ENCODE measurements around the gene TBX6. TPM values are rescaled to one million over a fixed set of nuclear protein-coding genes. Genes with fewer than 3 reads are reported as not detected.

The TBX6 gene
- total and polyA plus RNA-seq, 2 of the 4 experiments (the other 2 are of a cell fraction): 0.10 TPM; not detected in 1

GRCh38 chr16:30040221-30040620, 51.5 kb downstream of the TBX6 start:
- intact Hi-C loops (cut with micrococcal nuclease): no loop called here
- WGBS, 2 experiments (ENCODE audit: extremely low coverage in 2 of 2, insufficient read length in 1 of 2): no CpG with 5 or more reads among the region's 5 CpGs
- H3K4ac ChIP-seq (ENCODE audit: low read depth, low read length): no peak overlapping the region
- CTCF ChIA-PET: interaction anchor here (1.4 kb wide), 1 partner anchor 8 kb away, joined by 6 read pairs; no protein-coding TSS in a partner anchor
- no peak overlapping the region for H2BK120ac ChIP-seq (ENCODE audit: low read depth, low read length)
- H4K8ac ChIP-seq (ENCODE audit: low read depth in 2 of 2, low read length in 2 of 2): no peak overlapping the region
- H3K4me2 ChIP-seq (ENCODE audit: low read depth, low read length): no peak overlapping the region
- H3K4me1 ChIP-seq (ENCODE audit: control insufficient read depth, insufficient read depth, low read length): no peaks in the 10 kb centered on the region
- no TSS peak for BruUV-seq (replicated peaks)
- H3K9ac ChIP-seq (ENCODE audit: low read depth, low read length): no peak overlapping the region
- H3K27me3 ChIP-seq (ENCODE audit: control insufficient read depth, insufficient read depth, low read length): peaks cover 12% of the 10 kb centered on the region
- TF ChIP-seq, protein P1, sequence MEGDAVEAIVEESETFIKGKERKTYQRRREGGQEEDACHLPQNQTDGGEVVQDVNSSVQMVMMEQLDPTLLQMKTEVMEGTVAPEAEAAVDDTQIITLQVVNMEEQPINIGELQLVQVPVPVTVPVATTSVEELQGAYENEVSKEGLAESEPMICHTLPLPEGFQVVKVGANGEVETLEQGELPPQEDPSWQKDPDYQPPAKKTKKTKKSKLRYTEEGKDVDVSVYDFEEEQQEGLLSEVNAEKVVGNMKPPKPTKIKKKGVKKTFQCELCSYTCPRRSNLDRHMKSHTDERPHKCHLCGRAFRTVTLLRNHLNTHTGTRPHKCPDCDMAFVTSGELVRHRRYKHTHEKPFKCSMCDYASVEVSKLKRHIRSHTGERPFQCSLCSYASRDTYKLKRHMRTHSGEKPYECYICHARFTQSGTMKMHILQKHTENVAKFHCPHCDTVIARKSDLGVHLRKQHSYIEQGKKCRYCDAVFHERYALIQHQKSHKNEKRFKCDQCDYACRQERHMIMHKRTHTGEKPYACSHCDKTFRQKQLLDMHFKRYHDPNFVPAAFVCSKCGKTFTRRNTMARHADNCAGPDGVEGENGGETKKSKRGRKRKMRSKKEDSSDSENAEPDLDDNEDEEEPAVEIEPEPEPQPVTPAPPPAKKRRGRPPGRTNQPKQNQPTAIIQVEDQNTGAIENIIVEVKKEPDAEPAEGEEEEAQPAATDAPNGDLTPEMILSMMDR (conservative IDR thresholded peaks at IDR 0.05; ENCODE audit: low read depth, low read length): no peak
- TF ChIP-seq MXI1 (IDR thresholded peaks at IDR 0.05; ENCODE audit: borderline replicate concordance, low read depth, low read length): no peak
- no peak for TF ChIP-seq RCOR1 (IDR thresholded peaks at IDR 0.05; ENCODE audit: insufficient replicate concordance, low read length)
- no peak for TF ChIP-seq CHD1 (IDR thresholded peaks at IDR 0.05; ENCODE audit: low read depth, low read length)
- TF ChIP-seq POLR2A (IDR thresholded peaks at IDR 0.05; ENCODE audit: low read depth, low read length): no peak
- TF ChIP-seq BHLHE40 (IDR thresholded peaks at IDR 0.05; ENCODE audit: low read depth, low read length): no peak
- no peak for TF ChIP-seq USF2 (IDR thresholded peaks at IDR 0.05; ENCODE audit: low read depth, low read length)
- no peak for TF ChIP-seq CEBPB (IDR thresholded peaks at IDR 0.05; ENCODE audit: low read depth, low read length)
- TF ChIP-seq MAZ (IDR thresholded peaks at IDR 0.05; ENCODE audit: borderline replicate concordance, low read depth, low read length): no peak
- no peak for TF ChIP-seq NFE2L2 (IDR thresholded peaks at IDR 0.05; ENCODE audit: low read depth, low read length)
- H3K23ac ChIP-seq (ENCODE audit: low read depth, low read length): no peak overlapping the region
- H2AK5ac ChIP-seq (ENCODE audit: low read depth, low read length): no peak overlapping the region
- H3K79me1 ChIP-seq (ENCODE audit: low read depth in 1 of 2, low read length in 2 of 2): no peaks in the 10 kb centered on the region
- H2AK9ac ChIP-seq (replicated peaks; ENCODE audit: low read depth, low read length, poor library complexity): no peak overlapping the region
- H3K56ac ChIP-seq (ENCODE audit: extremely low read depth, insufficient read depth, low read length): no peak overlapping the region
- H2BK5ac ChIP-seq (ENCODE audit: low read depth, low read length, poor library complexity, severe bottlenecking): no peak overlapping the region
- H3K14ac ChIP-seq (replicated peaks; ENCODE audit: low read depth, low read length): no peak overlapping the region
- DNase-seq: no peak
- no peak overlapping the region for H4K91ac ChIP-seq (ENCODE audit: insufficient read depth, low read depth, low read length)
- H2BK20ac ChIP-seq (ENCODE audit: low read depth, low read length): no peak overlapping the region
- H3K9me1 ChIP-seq (ENCODE audit: insufficient read depth, low read length): peaks cover 1% of the 10 kb centered on the region
- H3K36me3 ChIP-seq (ENCODE audit: control insufficient read depth, insufficient read depth, low read length): no peaks in the 10 kb centered on the region
- H2AFZ ChIP-seq (replicated peaks; ENCODE audit: low read length, poor library complexity): no peak overlapping the region
- H2BK15ac ChIP-seq (ENCODE audit: low read depth, low read length): no peak overlapping the region
- no peaks in the 10 kb centered on the region for H4K20me1 ChIP-seq (ENCODE audit: insufficient read depth, low read length)
- in situ Hi-C loops (cut with MboI; ENCODE audit: low sequenced_read_pairs): no loop called here
- no peak overlapping the region for H3K4me3 ChIP-seq (ENCODE audit: insufficient read depth, low read depth, low read length)
- no peak overlapping the region for H3K18ac ChIP-seq (ENCODE audit: low read depth, low read length)
- no peak overlapping the region for H3K27ac ChIP-seq (ENCODE audit: insufficient read depth, low read length)
- H3K9me3 ChIP-seq (ENCODE audit: control insufficient read depth, insufficient read depth, low read length): no peaks in the 10 kb centered on the region
- ATAC-seq (ENCODE audit: low read depth): no peak
- H4K5ac ChIP-seq (ENCODE audit: low read depth, low read length): no peak overlapping the region
- POLR2A ChIA-PET (ENCODE audit: unreplicated experiment): no interaction called here
- dilution Hi-C loops (cut with HindIII; ENCODE audit: low sequenced_read_pairs, unreplicated experiment): no loop called here
